GM19193 (cell line): Measurements from ENCODE around the gene NNAT.

Experiments
- POLR2A ChIP-seq: IDR thresholded peaks from 4 replicates; pipeline ENCODE4 v1.6.1; 2011; ENCODE audit not compliant: insufficient read depth, insufficient read length; ENCODE audit errors: extremely low read depth

Gene NNAT

DNA sequence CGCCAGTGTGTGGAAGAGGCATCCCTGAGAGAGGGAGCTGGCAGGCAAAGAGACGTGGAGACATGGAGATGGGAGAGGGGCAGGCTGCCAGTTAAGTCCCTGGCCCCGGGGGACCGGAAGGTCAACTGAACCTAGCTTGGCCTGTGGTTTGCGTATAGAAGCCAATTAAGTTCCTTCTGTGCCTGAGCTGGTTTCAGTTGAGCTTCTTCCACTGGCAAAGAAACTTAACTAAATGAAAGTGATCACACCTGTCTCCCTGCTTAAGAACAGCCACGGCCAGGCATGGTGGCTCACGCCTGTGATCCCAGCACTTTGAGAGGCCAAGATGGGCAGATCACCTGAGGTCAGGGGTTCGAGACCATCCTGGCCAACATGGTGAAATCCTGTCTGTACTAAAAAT lies 26.7 kb upstream of the NNAT start:
- no peak for TF ChIP-seq POLR2A

- TF ChIP-seq POLR2A, result no peak
Measured at GRCh38 chr20:37494796-37495195, 26.3 kb upstream of the NNAT start.

GRCh38 chr20:37498066-37498665 lies 22.9 kb upstream of the NNAT start:
- TF ChIP-seq POLR2A, result no peak

DNA sequence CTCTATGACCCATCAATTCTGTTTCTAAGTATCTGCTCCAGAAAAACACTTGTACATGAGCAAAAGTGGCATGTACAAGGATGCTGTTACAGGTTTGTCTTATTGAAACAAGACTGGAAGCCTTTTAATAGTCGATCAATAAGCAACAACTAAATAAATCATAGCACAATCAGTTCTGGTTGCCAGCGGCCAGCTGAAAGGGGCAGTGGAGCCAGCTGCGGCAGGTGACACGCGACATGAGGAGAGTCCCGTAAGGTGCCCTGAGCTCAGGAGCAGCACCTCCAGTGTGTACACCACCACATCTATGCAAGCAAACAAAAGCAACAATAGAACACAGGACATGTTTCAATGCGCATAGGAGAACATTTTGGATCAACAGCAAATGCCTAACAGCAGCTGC lies 20.7 kb upstream of the NNAT start:
- no peak for TF ChIP-seq POLR2A

DNA sequence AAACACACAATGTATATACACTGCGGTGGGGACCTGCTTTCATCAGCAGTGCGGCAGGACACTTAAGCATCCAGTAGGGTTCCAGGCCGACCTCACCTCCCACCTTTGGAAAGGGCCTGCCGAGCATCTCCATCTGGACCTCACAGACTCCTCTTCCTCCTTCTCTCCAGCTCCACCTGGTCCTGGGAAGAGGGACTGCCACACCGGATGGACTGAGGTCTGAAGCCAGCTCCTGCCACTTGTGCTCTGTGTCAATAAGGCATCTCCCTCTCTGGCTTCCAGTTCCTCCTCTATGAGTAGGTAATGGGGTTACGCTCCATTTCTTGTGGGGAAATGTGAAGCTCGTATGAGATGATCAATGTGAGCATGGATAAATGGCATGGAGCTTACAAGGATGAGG lies 19.1 kb upstream of the NNAT start:
- no peak for TF ChIP-seq POLR2A

DNA sequence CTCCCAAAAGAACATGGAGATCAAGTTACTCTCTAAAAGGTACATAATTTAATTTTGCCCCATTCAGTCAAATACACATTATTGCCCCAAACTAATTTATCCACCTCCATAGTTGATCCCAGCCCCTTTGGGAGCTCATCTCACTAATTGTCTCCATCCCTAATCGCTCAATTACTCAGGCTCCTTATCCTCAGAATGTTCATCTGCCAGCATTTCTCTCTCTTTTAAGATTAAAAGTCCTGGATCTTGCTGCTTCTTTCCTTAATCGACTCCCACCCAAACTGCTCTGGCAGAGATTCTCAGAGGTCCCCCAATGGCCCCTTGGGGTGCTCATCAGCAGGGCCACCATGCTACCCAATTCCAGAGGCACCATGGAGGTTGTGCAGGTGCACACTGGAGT lies 18.4 kb upstream of the NNAT start:
- no peak for TF ChIP-seq POLR2A

DNA sequence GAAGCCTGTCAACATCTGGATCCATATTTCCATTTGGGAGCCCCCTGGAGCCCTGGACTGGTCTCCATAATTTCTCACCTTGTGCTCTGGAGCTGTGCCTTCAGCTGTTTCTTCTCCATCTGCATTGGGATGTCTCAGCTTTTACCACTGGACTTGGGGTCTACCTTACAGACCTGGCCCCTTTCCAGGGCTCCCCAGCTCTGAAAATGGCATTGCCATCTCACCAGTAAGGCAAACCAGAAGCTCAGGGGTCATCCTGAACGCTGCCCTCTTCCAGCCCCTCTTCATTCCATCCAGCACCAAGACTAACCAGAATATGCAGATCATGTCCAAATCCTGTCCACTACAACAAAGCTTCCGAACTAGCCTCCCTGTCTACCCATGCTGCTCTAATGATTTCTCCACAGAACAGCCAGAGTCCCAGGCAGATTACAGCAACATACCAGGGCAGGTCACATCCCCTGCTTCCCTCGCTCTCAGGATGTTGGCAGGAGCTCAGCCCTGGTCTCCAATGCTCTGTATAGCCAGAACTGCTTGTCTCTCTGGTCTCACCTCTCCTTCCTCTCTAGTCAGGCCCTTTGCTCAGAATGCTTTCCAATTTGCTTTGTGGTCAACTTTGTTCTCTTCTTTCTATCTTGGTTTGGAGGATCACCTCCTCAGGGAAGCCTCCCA lies 17.7 kb upstream of the NNAT start:
- no peak for TF ChIP-seq POLR2A

- TF ChIP-seq POLR2A, result no peak
Measured at GRCh38 chr20:37504404-37505096, 16.5 kb upstream of the NNAT start.

DNA sequence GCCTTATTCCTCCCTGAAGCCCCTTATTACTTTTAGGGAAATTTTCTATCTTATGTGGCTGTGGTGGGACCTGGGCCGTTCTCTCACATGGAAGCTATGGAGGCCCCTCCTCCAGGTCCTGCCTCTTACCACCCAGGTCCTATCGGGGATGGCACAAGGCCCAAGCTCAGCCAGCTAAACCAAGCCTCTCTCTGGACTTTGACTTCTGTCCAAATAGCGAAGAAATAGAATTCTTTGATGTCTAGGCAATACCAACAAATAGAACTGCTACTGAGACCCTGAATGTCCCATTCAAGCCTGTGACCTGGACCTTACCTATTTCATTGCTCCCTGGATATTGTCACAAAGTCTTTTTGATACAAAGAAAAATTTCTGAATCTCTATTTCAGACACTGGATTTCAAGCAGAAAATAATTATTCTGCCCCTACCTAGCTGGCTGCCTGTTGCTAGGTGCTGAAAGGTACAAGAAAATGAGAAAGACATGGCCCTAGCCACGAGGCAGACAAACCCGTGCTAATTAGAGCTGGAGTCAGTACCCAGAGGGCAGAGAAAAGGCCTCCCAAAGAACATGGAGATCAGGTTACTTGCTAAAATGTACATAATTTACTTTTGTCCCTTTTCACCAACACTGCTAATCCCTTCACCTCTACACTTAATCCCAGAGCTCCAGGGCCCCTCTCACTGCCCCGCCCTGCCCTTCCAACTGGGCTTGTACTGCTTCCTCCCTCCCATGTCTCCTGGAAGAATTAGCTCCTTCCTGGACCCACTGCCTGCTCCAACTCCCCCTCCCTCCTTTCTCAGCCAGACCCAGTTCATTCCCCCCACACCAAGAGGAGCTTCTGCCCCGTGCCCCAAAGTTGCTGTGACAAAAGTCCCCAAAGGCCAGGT lies 15.5 kb upstream of the NNAT start:
- TF ChIP-seq POLR2A, result no peak

- no peak for TF ChIP-seq POLR2A
Measured at GRCh38 chr20:37506152-37506725, 14.8 kb upstream of the NNAT start.

GRCh38 chr20:37510226-37510625 lies 10.8 kb upstream of the NNAT start:
- no peak for TF ChIP-seq POLR2A

DNA sequence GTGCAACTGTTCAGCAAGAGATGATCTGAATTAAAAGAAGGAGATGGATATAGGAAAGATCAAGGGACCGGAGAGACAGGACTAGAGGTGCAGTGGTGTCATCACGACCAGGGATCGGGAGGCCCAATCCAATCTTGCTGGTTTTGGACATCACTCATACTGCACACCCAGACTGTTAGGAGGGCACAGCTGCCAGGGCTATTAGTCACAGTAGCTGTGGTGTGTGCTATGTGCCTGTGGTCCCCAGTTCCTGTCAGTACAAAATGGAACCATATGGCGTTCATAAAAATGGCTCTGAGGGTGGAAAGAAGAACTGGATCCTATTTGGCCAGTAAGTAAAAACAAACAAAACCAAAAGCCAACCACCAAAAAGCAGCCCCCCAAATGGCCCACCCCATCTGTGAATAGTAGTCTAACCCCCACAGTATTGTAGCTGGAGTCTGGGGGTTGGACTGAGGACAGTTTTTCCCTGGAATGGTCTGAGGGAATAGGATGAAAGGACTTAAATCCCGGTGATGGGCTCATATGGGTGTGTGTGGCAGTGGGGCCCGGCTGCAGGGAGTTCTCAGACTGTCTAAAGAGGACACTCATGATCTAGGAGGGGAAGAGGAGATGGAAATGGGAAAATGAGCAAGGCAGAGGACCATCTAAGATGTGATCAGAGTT lies 9.3 kb upstream of the NNAT start:
- TF ChIP-seq POLR2A, result no peak

GRCh38 chr20:37513779-37514359 lies 7.2 kb upstream of the NNAT start:
- no peak for TF ChIP-seq POLR2A

DNA sequence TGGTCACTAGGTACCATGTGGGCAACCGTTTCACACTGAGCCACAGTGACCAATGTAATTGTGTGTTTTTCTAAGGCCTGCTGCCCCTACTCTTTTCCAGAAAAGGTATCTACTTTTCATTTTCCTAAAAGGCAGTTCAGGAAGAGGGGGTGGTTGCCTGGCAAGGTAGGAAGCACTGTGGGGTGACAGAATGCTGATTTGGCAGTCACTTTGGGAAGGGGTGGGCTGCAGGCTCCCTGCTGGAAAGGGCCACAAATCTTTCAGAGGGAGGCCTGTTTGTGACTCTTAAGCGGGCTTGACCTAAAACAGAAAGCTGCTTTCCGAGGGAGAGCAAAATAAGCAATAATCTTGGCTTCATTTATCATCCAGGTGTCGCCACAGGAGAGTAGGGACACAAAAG lies 5.2 kb upstream of the NNAT start:
- TF ChIP-seq POLR2A, result no peak
